DMS79 (cell line): ENCODE data around the gene NUDT8.
A peak's percentile ranks its signal among the peaks of the same experiment; 100 is the strongest.
"Not testable (repeated sequence)": the region's sequence is repeated elsewhere in the genome, so short reads cannot be mapped to it uniquely, and the experiment has no call there.

Source experiments
- DNase-seq: peaks from one replicate; lab custom pipeline; 2025; lab: John Stamatoyannopoulos, UW

NUDT8 gene

GRCh38 chr11:67592880-67593564 lies 36.7 kb downstream of the NUDT8 start:
- DNase-seq, result no peak

GRCh38 chr11:67588899-67589415 lies 40.8 kb downstream of the NUDT8 start:
- DNase-seq, result not testable (repeated sequence)

DNA sequence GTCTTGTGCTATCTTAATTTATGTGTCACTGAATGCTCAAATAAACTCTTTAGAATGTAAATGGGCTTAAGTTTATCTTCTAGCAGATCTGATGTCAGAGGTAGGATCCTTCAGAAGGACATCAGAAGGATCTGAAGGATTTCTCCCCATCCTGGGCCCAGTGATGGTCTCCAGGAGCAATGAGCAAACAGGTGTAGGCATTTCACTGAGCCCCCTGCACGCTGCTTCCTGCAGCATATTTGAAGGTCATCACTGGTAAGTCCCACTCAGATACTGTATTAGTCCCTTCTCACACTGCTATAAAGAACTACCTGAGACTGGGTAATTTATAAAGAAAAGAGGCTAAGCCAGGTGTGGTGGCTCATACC lies 41.6 kb downstream of the NUDT8 start:
- no peak for DNase-seq

DNA sequence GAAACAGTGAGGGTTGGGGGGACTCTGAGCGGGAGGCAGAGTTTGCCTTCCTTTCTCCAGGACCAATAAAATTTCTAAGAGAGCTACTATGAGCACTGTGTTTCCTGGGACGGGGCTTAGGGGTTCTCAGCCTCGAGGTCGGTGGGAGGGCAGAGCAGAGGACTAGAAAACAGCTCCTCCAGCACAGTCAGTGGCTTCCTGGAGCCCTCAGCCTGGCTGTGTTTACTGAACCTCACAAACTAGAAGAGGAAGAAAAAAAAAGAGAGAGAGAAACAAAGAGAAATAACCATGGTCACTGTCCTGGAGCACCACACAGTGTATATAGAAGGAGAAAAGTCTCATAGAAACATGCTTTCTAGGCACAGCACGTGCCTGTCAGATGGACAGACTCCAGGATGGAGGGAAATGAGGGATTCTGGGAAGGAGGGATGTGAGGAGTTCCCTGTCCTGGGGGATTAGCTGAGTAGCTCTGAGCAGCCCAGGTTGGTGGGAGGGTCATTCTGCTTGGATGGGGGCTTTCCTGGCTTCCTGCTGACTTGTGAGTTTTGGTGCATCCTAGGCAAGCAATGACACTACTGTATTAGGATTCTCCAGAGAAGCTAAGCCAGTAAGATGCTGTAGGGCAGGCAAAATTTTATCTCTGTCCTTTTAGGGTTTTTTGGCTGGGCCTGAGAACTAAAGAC lies 43.0 kb downstream of the NUDT8 start:
- DNase-seq, result no peak

- DNase-seq, result no peak
Observed at GRCh38 chr11:67585911-67586310, 43.8 kb downstream of the NUDT8 start.

DNA sequence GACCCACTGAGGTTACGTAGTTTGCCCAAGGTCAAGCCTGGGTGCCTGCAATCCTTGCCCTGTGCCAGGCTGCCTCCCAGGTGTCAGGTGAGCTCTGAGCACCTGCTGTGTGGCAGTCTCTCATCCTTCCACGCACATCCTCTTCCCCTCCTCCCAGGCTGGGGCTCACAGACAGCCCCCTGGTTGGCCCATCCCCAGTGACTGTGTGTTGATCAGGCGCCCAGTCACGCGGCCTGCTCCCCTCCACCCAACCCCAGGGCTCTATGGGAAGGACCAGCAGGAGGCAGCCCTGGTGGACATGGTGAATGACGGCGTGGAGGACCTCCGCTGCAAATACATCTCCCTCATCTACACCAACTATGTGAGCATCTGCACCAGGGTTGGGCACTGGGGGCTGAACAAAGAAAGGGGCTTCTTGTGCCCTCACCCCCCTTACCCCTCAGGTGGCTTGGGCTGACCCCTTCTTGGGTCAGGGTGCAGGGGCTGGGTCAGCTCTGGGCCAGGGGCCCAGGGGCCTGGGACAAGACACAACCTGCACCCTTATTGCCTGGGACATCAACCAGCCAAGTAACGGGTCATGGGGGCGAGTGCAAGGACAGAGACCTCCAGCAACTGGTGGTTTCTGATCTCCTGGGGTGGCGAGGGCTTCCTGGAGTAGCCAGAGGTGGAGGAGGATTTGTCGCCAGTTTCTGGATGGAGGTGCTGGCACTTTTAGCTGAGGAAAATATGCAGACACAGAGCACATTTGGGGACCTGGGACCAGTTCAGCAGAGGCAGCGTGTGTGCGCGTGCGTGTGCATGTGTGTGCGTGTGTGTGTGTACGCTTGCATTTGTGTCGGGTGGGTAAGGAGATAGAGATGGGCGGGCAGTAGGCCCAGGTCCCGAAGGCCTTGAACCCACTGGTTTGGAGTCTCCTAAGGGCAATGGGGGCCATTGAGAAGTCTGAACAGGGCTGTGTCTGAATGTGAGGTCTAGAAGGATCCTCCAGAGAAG lies 44.6 kb downstream of the NUDT8 start:
- DNase-seq, result no peak

DNA sequence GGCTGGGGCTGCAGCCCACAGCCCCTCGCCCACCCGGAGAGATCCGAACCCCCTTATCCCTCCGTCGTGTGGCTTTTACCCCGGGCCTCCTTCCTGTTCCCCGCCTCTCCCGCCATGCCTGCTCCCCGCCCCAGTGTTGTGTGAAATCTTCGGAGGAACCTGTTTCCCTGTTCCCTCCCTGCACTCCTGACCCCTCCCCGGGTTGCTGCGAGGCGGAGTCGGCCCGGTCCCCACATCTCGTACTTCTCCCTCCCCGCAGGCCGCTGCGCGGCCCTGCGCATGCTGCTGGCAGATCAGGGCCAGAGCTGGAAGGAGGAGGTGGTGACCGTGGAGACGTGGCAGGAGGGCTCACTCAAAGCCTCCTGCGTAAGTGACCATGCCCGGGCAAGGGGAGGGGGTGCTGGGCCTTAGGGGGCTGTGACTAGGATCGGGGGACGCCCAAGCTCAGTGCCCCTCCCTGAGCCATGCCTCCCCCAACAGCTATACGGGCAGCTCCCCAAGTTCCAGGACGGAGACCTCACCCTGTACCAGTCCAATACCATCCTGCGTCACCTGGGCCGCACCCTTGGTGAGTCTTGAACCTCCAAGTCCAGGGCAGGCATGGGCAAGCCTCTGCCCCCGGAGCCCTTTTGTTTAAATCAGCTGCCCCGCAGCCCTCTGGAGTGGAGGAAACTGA lies 45.4 kb downstream of the NUDT8 start:
- DNase-seq, result peak; percentile 26

DNA sequence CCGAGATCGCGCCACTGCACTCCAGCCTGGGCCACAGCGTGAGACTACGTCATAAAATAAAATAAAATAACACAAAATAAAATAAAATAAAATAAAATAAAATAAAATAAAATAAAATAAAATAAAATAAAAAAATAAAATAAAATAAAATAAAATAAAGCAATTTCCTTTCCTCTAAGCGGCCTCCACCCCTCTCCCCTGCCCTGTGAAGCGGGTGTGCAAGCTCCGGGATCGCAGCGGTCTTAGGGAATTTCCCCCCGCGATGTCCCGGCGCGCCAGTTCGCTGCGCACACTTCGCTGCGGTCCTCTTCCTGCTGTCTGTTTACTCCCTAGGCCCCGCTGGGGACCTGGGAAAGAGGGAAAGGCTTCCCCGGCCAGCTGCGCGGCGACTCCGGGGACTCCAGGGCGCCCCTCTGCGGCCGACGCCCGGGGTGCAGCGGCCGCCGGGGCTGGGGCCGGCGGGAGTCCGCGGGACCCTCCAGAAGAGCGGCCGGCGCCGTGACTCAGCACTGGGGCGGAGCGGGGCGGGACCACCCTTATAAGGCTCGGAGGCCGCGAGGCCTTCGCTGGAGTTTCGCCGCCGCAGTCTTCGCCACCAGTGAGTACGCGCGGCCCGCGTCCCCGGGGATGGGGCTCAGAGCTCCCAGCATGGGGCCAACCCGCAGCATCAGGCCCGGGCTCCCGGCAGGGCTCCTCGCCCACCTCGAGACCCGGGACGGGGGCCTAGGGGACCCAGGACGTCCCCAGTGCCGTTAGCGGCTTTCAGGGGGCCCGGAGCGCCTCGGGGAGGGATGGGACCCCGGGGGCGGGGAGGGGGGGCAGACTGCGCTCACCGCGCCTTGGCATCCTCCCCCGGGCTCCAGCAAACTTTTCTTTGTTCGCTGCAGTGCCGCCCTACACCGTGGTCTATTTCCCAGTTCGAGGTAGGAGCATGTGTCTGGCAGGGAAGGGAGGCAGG lies 46.2 kb downstream of the NUDT8 start, which contains the start of gene GSTP1:
TSS of gene GSTP1 (plus strand) at position 566 of the 958 bp plus-strand sequence. CDS start at position 598, 32 bp downstream.
- DNase-seq, result peak; percentile 70

- no peak for DNase-seq
Observed at GRCh38 chr11:67582011-67582410, 47.7 kb downstream of the NUDT8 start.

DNA sequence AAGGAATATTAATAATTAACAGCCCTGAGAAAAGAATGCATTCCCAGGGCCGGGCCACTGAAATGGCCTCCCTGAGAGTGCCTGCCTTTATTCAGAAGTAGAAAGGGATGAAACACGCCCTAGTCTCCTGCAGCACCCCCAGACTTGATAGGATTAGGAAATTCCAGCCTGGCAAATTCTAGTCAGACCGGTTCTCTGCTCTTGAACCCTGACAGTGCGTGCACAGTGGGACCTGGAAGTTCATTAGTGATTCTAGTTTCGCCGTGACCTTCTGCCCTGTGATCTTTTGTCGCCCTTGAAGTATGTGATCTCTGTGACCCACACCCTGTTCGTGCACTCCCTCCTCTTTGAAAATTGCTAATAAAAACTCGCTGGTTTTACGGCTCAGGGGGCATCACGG lies 48.3 kb downstream of the NUDT8 start:
- peak; percentile 58 for DNase-seq

DNA sequence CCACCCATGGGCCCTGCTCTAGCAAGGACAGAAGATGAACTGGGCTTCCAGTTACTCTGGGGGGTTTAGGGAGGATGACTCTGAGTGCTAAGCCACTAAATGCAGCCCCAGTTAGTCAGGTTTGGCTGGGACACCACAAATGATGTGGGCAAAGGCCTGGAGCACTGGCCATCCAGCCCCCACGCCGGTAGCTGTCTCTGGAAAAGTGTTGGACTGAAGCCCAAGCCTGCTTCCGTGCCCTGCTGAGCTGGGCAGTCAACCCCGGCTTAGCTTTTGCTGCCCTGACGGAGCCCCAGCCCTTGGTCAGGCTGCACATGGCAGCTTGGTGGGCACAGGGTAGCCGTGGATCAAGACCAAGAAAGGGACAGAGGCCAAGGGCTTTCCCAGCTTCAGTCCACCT lies 51.8 kb downstream of the NUDT8 start:
- DNase-seq, result no peak
